A549 (cell line): Measurements from ENCODE around the gene MMS19. TPM values are rescaled to one million over a fixed set of nuclear protein-coding genes. Genes with fewer than 3 reads are reported as not detected.

Experiments
- ATAC-seq, 2 experiments: fragments of 200-7000 bp in 1 of 2; fragments of >200 bp in 1 of 2; cut with Nextera tagmentation in 1 of 2; cut with Tn5 transposase in 1 of 2; 3 replicates each; pipeline versions ENCODE4 v1.8.0 to v1.9.1; 2018 to 2020; ENCODE audit warnings: mild to moderate bottlenecking in 1 of 2, moderate library complexity in 1 of 2
- CTCF ChIA-PET: fragments of 300-600 bp; sonication (Branson Sonifier 250); formaldehyde crosslinking; extraction: SDS; loops from one replicate; lab custom pipeline; 2021; ENCODE audit warnings: antibody characterized with exemption, inconsistent platforms; lab: Yijun Ruan, JAX
- POLR2A ChIA-PET: fragments of 350-600 bp; formaldehyde crosslinking; extraction: SDS; loops from one replicate; lab custom pipeline; 2021; ENCODE audit warnings: antibody characterized with exemption, inconsistent platforms; lab: Yijun Ruan, JAX
- DNase-seq, 2 experiments: peaks; one replicate each; pipeline versions ENCODE4 v3.0.0 to v3.0.0-alpha.2; 2011 to 2016; ENCODE audit warnings: low read depth in 1 of 2, low spot score in 1 of 2
- FAIRE-seq: peaks from 2 replicates; lab custom pipeline; 2011; peaks lifted over from hg19 to GRCh38; lab: Jason Lieb, UNC
- H3K27ac ChIP-seq, 2 experiments: fragments of >200 bp; sonication (Bioruptor Twin); formaldehyde crosslinking; 3 replicates each; pipeline ENCODE4 v1.5.1; 2016 to 2017
- H3K4me1 ChIP-seq: fragments of >200 bp; sonication (Bioruptor Twin); formaldehyde crosslinking; 3 replicates; pipeline ENCODE4 v1.6.1; 2016
- H3K4me2 ChIP-seq: fragments of >200 bp; sonication (Bioruptor Twin); formaldehyde crosslinking; 3 replicates; pipeline ENCODE4 v1.6.1; 2016
- H3K4me3 ChIP-seq: fragments of >200 bp; sonication (Bioruptor Twin); formaldehyde crosslinking; 3 replicates; pipeline ENCODE4 v1.5.1; 2016
- H3K9me3 ChIP-seq: fragments of >200 bp; sonication (Bioruptor Twin); formaldehyde crosslinking; 3 replicates; pipeline ENCODE4 v1.6.1; 2016
- BCL3 ChIP-seq: fragments of >200 bp; sonication (Bioruptor Twin); formaldehyde crosslinking; IDR thresholded peaks from 3 replicates; pipeline ENCODE4 v1.6.1; 2016
- CBX2 ChIP-seq: fragments of 200-600 bp; sonication (generic); IDR thresholded peaks from 2 replicates; pipeline ENCODE4 v1.6.1; 2016; ENCODE audit warnings: low read depth, mild to moderate bottlenecking, borderline replicate concordance
- CBX8 ChIP-seq: fragments of 200-600 bp; sonication (generic); IDR thresholded peaks from 2 replicates; pipeline ENCODE4 v1.6.1; 2016
- EP300 ChIP-seq, 2 experiments: fragments of >200 bp; sonication (Bioruptor Twin); formaldehyde crosslinking; IDR thresholded peaks; 2 replicates in 1 of 2; 3 replicates in 1 of 2; pipeline ENCODE4 v1.6.1; 2016 to 2017
- FOSB ChIP-seq: fragments of 250-450 bp; sonication (Bioruptor Pico); IDR thresholded peaks from 2 replicates; pipeline ENCODE4 v1.5.0; 2020; ENCODE audit warnings: mild to moderate bottlenecking, moderate library complexity
- FOSL2 ChIP-seq, 2 experiments: fragments of 450-650 bp in 1 of 2; fragments of >200 bp in 1 of 2; sonication (Bioruptor Twin) in 1 of 2; formaldehyde crosslinking; IDR thresholded peaks; 2 replicates each; pipeline versions ENCODE4 v1.5.0 to v1.6.1; 2016 to 2020; ENCODE audit warnings: mild to moderate bottlenecking in 1 of 2, moderate library complexity in 1 of 2
- FOXS1 ChIP-seq: fragments of 250-450 bp; sonication (Bioruptor Pico); IDR thresholded peaks from 2 replicates; pipeline ENCODE4 v1.5.0; 2020; ENCODE audit warnings: mild to moderate bottlenecking, moderate library complexity
- HDAC2 ChIP-seq: fragments of 200-600 bp; sonication (generic); IDR thresholded peaks from 2 replicates; pipeline ENCODE4 v1.6.1; 2016
- HEYL ChIP-seq: fragments of 250-450 bp; sonication (Bioruptor Pico); IDR thresholded peaks from 2 replicates; pipeline ENCODE4 v1.8.0; 2021; ENCODE audit warnings: mild to moderate bottlenecking, moderate library complexity
- HOXA7 ChIP-seq: fragments of 250-450 bp; sonication (Bioruptor Pico); IDR thresholded peaks from 2 replicates; pipeline ENCODE4 v1.5.0; 2020; ENCODE audit warnings: mild to moderate bottlenecking, moderate library complexity
- JUN ChIP-seq, 2 experiments: fragments of >200 bp; sonication (Bioruptor Twin); formaldehyde crosslinking; IDR thresholded peaks; 2 replicates in 1 of 2; 3 replicates in 1 of 2; pipeline ENCODE4 v1.6.1; 2016 to 2017
- KDM5A ChIP-seq: fragments of 200-600 bp; sonication (generic); IDR thresholded peaks from 2 replicates; pipeline ENCODE4 v1.6.1; 2016; ENCODE audit warnings: antibody characterized with exemption, mild to moderate bottlenecking
- MYC ChIP-seq: IDR thresholded peaks from 2 replicates; pipeline ENCODE4 v1.6.1; 2012; ENCODE audit warnings: mild to moderate bottlenecking, inconsistent platforms, low read length, improper control_type of control experiment, borderline replicate concordance
- NFE2L2 ChIP-seq: fragments of 150-350 bp; conservative IDR thresholded peaks from 2 replicates; pipeline ENCODE4 v1.6.1; 2014; ENCODE audit warnings: low read length
- NR3C1 ChIP-seq: fragments of >200 bp; sonication (Bioruptor Twin); formaldehyde crosslinking; IDR thresholded peaks from 3 replicates; pipeline ENCODE4 v1.6.1; 2017
- PHF8 ChIP-seq: fragments of 200-600 bp; sonication (generic); IDR thresholded peaks from 2 replicates; pipeline ENCODE4 v1.6.1; 2016; ENCODE audit warnings: low read depth, mild to moderate bottlenecking, antibody characterized with exemption, moderate library complexity, borderline replicate concordance
- POLR2A ChIP-seq: IDR thresholded peaks from 2 replicates; pipeline ENCODE4 v1.6.1; 2012; ENCODE audit warnings: mild to moderate bottlenecking, low read length
- SMC3 ChIP-seq: fragments of >200 bp; sonication (Bioruptor Twin); formaldehyde crosslinking; IDR thresholded peaks from 3 replicates; pipeline ENCODE4 v1.6.1; 2018; ENCODE audit warnings: inconsistent platforms
- TFCP2L1 ChIP-seq: fragments of 250-450 bp; sonication (Bioruptor Pico); IDR thresholded peaks from 2 replicates; pipeline ENCODE4 v1.5.0; 2021; ENCODE audit warnings: mild to moderate bottlenecking
- ZFP36 ChIP-seq: fragments of 450-650 bp; IDR thresholded peaks from 2 replicates; pipeline ENCODE4 v1.6.1; 2014; ENCODE audit warnings: borderline replicate concordance; ENCODE audit not compliant: partially characterized antibody
- WGBS: methylation state at CpG from one replicate; pipeline ENCODE4 v1.1.6; 2017; ENCODE audit errors: missing lambda C conversion rate; 5-methylcytosine and 5-hydroxymethylcytosine counted together
- polyA plus RNA-seq, 4 experiments: library from polyadenylated mRNA; depleted of rRNA in 3 of 4; stranded (reverse); fragments of >200 nt; fragmentation: RNase III in 1 of 4; extraction: RNeasy Plus Mini Kit Qiagen cat#74134 plus additional on column Dnase treatment in 1 of 4; gene quantifications; 2 replicates in 3 of 4; 3 replicates in 1 of 4; pipeline ENCODE4 v1.2.3, GENCODE V29; 2011 to 2017
- TF ChIP-seq, protein P1 (sequence below): fragments of 150-350 bp; IDR thresholded peaks from 2 replicates; pipeline ENCODE4 v1.6.1; 2014; ENCODE audit warnings: low read depth, mild to moderate bottlenecking, low read length
- TF ChIP-seq, protein P2 (sequence below): IDR thresholded peaks from 2 replicates; pipeline ENCODE4 v1.6.1; 2012; ENCODE audit warnings: low read depth, borderline replicate concordance
- TF ChIP-seq, protein P3 (sequence below): IDR thresholded peaks from 2 replicates; pipeline ENCODE4 v1.6.1; 2012
- TF ChIP-seq, protein P4 (sequence below): fragments of 450-650 bp; IDR thresholded peaks from 2 replicates; pipeline ENCODE4 v1.6.1; 2014; ENCODE audit warnings: antibody characterized with exemption

Gene MMS19
- polyA plus RNA-seq, 2 of the 4 experiments (the other 2 are of a cell fraction): 60.6 to 65.6 TPM

DNA sequence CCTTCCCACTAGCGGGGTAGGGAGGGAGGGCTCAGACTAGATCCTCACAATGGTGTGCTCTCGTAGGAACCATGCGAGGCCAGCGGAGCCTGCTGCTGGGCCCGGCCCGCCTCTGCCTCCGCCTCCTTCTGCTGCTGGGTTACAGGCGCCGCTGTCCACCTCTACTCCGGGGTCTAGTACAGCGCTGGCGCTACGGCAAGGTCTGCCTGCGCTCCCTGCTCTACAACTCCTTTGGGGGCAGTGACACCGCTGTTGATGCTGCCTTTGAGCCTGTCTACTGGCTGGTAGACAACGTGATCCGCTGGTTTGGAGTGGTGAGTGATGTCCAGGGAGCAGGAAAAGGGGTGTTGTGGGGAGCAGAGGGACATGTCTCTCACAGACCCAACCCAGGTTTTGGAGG is 46.6 kb downstream of the MMS19 start:
- ATAC-seq (no peak), DNase-seq (no peak), FAIRE-seq (no peak)
- ChIA-PET POLR2A (no interaction called here), CTCF (interaction anchor here (2.0 to 6.9 kb wide), 2 partner anchors 10 to 14 kb away, joined by 8 to 58 read pairs; no protein-coding TSS in a partner anchor)
- Histone ChIP-seq H3K4me3 (no peak overlapping the region), H3K27ac (no peak overlapping the region), H3K4me2 (no peak overlapping the region), H3K9me3 (no peaks in the 10 kb centered on the region), H3K4me1 (peaks cover 21% of the 10 kb centered on the region)
- no peak for TF ChIP-seq EP300 (IDR thresholded peaks at IDR 0.05)
- no peak for TF ChIP-seq TFCP2L1 (CRISPR knock-in tag)
- no peak for TF ChIP-seq HDAC2
- TF ChIP-seq HEYL (CRISPR knock-in tag): no peak
- no peak for TF ChIP-seq FOSB (CRISPR knock-in tag)
- TF ChIP-seq, protein P1, sequence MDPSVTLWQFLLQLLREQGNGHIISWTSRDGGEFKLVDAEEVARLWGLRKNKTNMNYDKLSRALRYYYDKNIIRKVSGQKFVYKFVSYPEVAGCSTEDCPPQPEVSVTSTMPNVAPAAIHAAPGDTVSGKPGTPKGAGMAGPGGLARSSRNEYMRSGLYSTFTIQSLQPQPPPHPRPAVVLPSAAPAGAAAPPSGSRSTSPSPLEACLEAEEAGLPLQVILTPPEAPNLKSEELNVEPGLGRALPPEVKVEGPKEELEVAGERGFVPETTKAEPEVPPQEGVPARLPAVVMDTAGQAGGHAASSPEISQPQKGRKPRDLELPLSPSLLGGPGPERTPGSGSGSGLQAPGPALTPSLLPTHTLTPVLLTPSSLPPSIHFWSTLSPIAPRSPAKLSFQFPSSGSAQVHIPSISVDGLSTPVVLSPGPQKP: no peak
- TF ChIP-seq CBX2: no peak
- TF ChIP-seq BCL3: no peak
- TF ChIP-seq HOXA7: no peak
- TF ChIP-seq CBX8: no peak
- TF ChIP-seq KDM5A: no peak
- TF ChIP-seq, protein P2, sequence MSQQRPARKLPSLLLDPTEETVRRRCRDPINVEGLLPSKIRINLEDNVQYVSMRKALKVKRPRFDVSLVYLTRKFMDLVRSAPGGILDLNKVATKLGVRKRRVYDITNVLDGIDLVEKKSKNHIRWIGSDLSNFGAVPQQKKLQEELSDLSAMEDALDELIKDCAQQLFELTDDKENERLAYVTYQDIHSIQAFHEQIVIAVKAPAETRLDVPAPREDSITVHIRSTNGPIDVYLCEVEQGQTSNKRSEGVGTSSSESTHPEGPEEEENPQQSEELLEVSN: no peak
- TF ChIP-seq PHF8: no peak
- no peak for TF ChIP-seq FOSL2 (IDR thresholded peaks at IDR 0.05)
- no peak for TF ChIP-seq FOSL2 (CRISPR knock-in tag; IDR thresholded peaks at IDR 0.05)
- TF ChIP-seq NFE2L2: no peak
- 93% methylated on average over 15 of the region's 17 CpGs for WGBS

- peaks cover 21% of the 10 kb centered on the region for H3K4me1 ChIP-seq
- ChIA-PET CTCF (interaction anchor here (1.3 to 6.9 kb wide), 3 partner anchors 9 to 102 kb away, joined by 4 to 58 read pairs (median 6); no protein-coding TSS in a partner anchor), POLR2A (no interaction called here)
- no peak overlapping the region for H3K27ac ChIP-seq
- FAIRE-seq (no peak), ATAC-seq (no peak), DNase-seq (no peak)
- no peak overlapping the region for H3K4me2 ChIP-seq
- no peaks in the 10 kb centered on the region for H3K9me3 ChIP-seq
- TF ChIP-seq SMC3: no peak
- WGBS: 77% methylated on average over 2 of the region's 2 CpGs
- H3K4me3 ChIP-seq: no peak overlapping the region
Measured at GRCh38 chr10:97450828-97451227, 47.4 kb downstream of the MMS19 start.

- ATAC-seq: peak; percentile 98 to 99
- peak; percentile 67 for FAIRE-seq
- TF ChIP-seq MYC (peak; percentile 54; the same call in 1 of the 2 replicates), JUN (IDR thresholded peaks at IDR 0.05) (peak; percentile 74 to 77; a peak in 4 of 5 replicates), KDM5A (peak; percentile 91), ZFP36 (no peak), POLR2A (peak; percentile 80), NR3C1 (no peak), HOXA7 (no peak), BCL3 (peak; percentile 76; the same call in 1 of the 3 replicates), FOXS1 (CRISPR knock-in tag) (no peak), PHF8 (peak; percentile 85; the same call in 1 of the 2 replicates)
- TF ChIP-seq, protein P3, sequence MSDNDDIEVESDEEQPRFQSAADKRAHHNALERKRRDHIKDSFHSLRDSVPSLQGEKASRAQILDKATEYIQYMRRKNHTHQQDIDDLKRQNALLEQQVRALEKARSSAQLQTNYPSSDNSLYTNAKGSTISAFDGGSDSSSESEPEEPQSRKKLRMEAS: peak; percentile 62; the same call in 1 of the 2 replicates
- TF ChIP-seq, protein P4, sequence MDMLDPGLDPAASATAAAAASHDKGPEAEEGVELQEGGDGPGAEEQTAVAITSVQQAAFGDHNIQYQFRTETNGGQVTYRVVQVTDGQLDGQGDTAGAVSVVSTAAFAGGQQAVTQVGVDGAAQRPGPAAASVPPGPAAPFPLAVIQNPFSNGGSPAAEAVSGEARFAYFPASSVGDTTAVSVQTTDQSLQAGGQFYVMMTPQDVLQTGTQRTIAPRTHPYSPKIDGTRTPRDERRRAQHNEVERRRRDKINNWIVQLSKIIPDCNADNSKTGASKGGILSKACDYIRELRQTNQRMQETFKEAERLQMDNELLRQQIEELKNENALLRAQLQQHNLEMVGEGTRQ: peak; percentile 62
- ChIA-PET CTCF (interaction anchor here (0.9 to 1.9 kb wide), 4 partner anchors 8 to 108 kb away, joined by 3 to 6 read pairs (median 4); no protein-coding TSS in a partner anchor), POLR2A (no interaction called here)
- H3K9me3 ChIP-seq: no peaks in the 10 kb centered on the region
- H3K4me2 ChIP-seq: peak within 1 kb of the TSS; percentile 91
- H3K4me1 ChIP-seq: peaks cover 27% of the 10 kb centered on the region
- peak within 1 kb of the TSS; percentile 79 for H3K4me3 ChIP-seq
- DNase-seq: peak; percentile 96 to 100
- WGBS: 2% methylated on average over 25 of the region's 66 CpGs
- peak within 1 kb of the TSS; percentile 80 to 92 for H3K27ac ChIP-seq
Measured at GRCh38 chr10:97445722-97446639, 52.2 kb downstream of the MMS19 start, which contains the start of the genes EXOSC1 and ZDHHC16. Gene EXOSC1, minus strand, starts transcription at chr10:97446006. Its CDS starts 21 bp downstream, at chr10:97445985. Gene ZDHHC16, plus strand, starts transcription at chr10:97446175. Its CDS starts 5,501 bp downstream, at chr10:97451676.
